Adrenal gland (tissue), 12 donors: ENCODE data around the gene NPBWR2. TPM values are rescaled to one million over a fixed set of nuclear protein-coding genes. Genes with fewer than 3 reads are reported as not detected.
A peak's percentile ranks its signal among the peaks of the same experiment; 100 is the strongest.

Experiments used
- DNase-seq, 7 donors: peaks; one replicate each; pipeline ENCODE4 v3.0.0-alpha.2; 2019 to 2020
- H3K27ac ChIP-seq, 5 donors: fragments of 200-600 bp; sonication (generic) in 4 of 5; 1 replicate in 3 of 5; 2 replicates in 2 of 5; pipeline versions ENCODE4 v1.5.1 to v1.8.0; 2016 to 2020; ENCODE audit warnings: mild to moderate bottlenecking in 1 of 5
- H3K27me3 ChIP-seq: fragments of 200-600 bp; 2 replicates; pipeline ENCODE4 v1.8.0; 2021
- H3K36me3 ChIP-seq, 2 donors: fragments of 200-600 bp; replicated peaks in 1 of 2; 1 replicate in 1 of 2; 2 replicates in 1 of 2; pipeline versions ENCODE4 v1.5.1 to v1.8.0; 2018 to 2022
- H3K4me1 ChIP-seq, 2 donors: fragments of 200-600 bp; replicated peaks in 1 of 2; 1 replicate in 1 of 2; 2 replicates in 1 of 2; pipeline versions ENCODE4 v1.5.1 to v1.8.0; 2018 to 2021
- H3K4me3 ChIP-seq, 4 donors: fragments of 200-600 bp; sonication (generic) in 3 of 4; one replicate each; pipeline ENCODE4 v1.5.1; 2016 to 2018
- H3K9me3 ChIP-seq, 3 donors: fragments of 200-600 bp; sonication (generic) in 1 of 3; replicated peaks in 1 of 3; 1 replicate in 2 of 3; 2 replicates in 1 of 3; pipeline versions ENCODE4 v1.5.1 to v1.8.0; 2016 to 2021
- CTCF ChIP-seq, 6 experiments: fragments of 450-650 bp in 4 of 6; fragments of 200-600 bp in 2 of 6; sonication (generic) in 1 of 6; IDR thresholded peaks; 1 replicate in 5 of 6; 2 replicates in 1 of 6; pipeline versions ENCODE4 v1.5.1 to v1.8.0; 2016 to 2021; ENCODE audit warnings: antibody characterized with exemption in 6 of 6, mild to moderate bottlenecking in 2 of 6, moderate library complexity in 1 of 6
- POLR2A ChIP-seq, 2 donors: fragments of 450-650 bp; IDR thresholded peaks; one replicate each; pipeline ENCODE4 v1.6.1; 2017; ENCODE audit warnings: antibody characterized with exemption in 2 of 2, mild to moderate bottlenecking in 2 of 2, moderate library complexity in 1 of 2
- WGBS, 4 donors: extraction: QIAGEN DNeasy Blood & Tissue Kit in 2 of 4; methylation state at CpG; one replicate each; pipeline versions ENCODE4 v1.1.5 to v1.1.7; 2013 to 2017; 5-methylcytosine and 5-hydroxymethylcytosine counted together
- intact Hi-C, 2 donors: fragments of 100-400 bp; cut with DNase I; formaldehyde crosslinking; loops; one replicate each; pipeline versions ENCODE4 v1.14.1 to v1.15.0; 2022 to 2023
- polyA plus RNA-seq, 3 donors: library from polyadenylated mRNA; stranded (reverse); fragments of 200-250 nt in 2 of 3; fragments of 350-450 nt in 1 of 3; fragmentation: Illumina TruSeq in 1 of 3; extraction: RNeasy Lipid Tissue Mini Kit (QIAGEN cat#74804) in 1 of 3; gene quantifications; one replicate each; pipeline ENCODE4 v1.2.3, GENCODE V29; 2013 to 2014
- total RNA-seq, 9 donors: library from RNA; depleted of rRNA in 4 of 9; stranded (reverse); fragments of >200 nt in 4 of 9; fragments of 120-200 nt in 1 of 9; fragmentation: NEBNext Ultra II Directional in 1 of 9; extraction: Animal tissue kit (Norgen Biotek cat#: 25700) in 1 of 9; gene quantifications; one replicate each; pipeline versions ENCODE4 v1.1.0 to v1.2.4, GENCODE V29; 2013 to 2023
- donor health status: healthy with polysubstance abuse.
- donor health status: Bipolar disorder and iron deficiency.
- donor health status: DM: yes; HTN: yes; CAD: no.
- donor health status: DM: no; HTN: no; CAD: no.
- donor health status: DM: no; HTN: no; CAD: no.
- donor health status: DM: yes; HTN: yes; CAD: no.

NPBWR2 gene
- total and polyA plus RNA-seq, 12 donors: 0.18 to 0.42 (median 0.33) TPM; not detected in 8

- 59 to 73% (median 65%) methylated on average over 2 to 6 of the region's 6 CpGs for WGBS, 4 donors
- Histone ChIP-seq H3K36me3 (no peaks in the 10 kb centered on the region), H3K27me3 (no peaks in the 10 kb centered on the region), H3K27ac (peak overlapping the region in 1 of 5 donors; percentile 69), H3K4me1 (no peaks in the 10 kb centered on the region), H3K4me3 (no peak overlapping the region), H3K9me3 (no peaks in the 10 kb centered on the region)
- DNase-seq: peak in 2 of 7 donors; percentile 1 to 3
- intact Hi-C loops: loop anchor here (5.0 to 10.0 kb wide), 2 partner anchors 66 to 79 kb away; partner anchors contain the start of genes C20orf204 (in 1 of the 2) and SOX18 (in 1 of the 2)
- TF ChIP-seq CTCF (IDR thresholded peaks at IDR 0.05): no peak
- TF ChIP-seq POLR2A (IDR thresholded peaks at IDR 0.05): no peak
Measured at GRCh38 chr20:64113444-64113775, 6.0 kb upstream of the NPBWR2 start.

- intact Hi-C loops: loop anchor here (5.0 to 10.0 kb wide), 2 partner anchors 66 to 78 kb away; partner anchors contain the start of genes C20orf204 (in 1 of the 2) and SOX18 (in 1 of the 2)
- no peaks in the 10 kb centered on the region for H3K27me3 ChIP-seq
- no peak overlapping the region for H3K4me3 ChIP-seq
- TF ChIP-seq CTCF (IDR thresholded peaks at IDR 0.05): no peak
- TF ChIP-seq POLR2A (IDR thresholded peaks at IDR 0.05): no peak
- DNase-seq: peak in 4 of 7 donors; percentile 2 to 37 (median 8)
- H3K27ac ChIP-seq: peak overlapping the region in 1 of 5 donors; percentile 69
- no peaks in the 10 kb centered on the region for H3K9me3 ChIP-seq
- H3K4me1 ChIP-seq: no peaks in the 10 kb centered on the region
- no peaks in the 10 kb centered on the region for H3K36me3 ChIP-seq
- 75 to 82% (median 81%) methylated on average over 10 to 18 of the region's 18 CpGs for WGBS, 4 donors
Measured at GRCh38 chr20:64112691-64113443, 5.5 kb upstream of the NPBWR2 start.

- H3K4me3 ChIP-seq: no peak overlapping the region
- peak in 4 of 7 donors; percentile 4 to 65 (median 8) for DNase-seq
- H3K4me1 ChIP-seq: no peaks in the 10 kb centered on the region
- H3K9me3 ChIP-seq: no peaks in the 10 kb centered on the region
- TF ChIP-seq POLR2A (IDR thresholded peaks at IDR 0.05): no peak
- TF ChIP-seq CTCF (IDR thresholded peaks at IDR 0.05): no peak
- WGBS, 4 donors: 69 to 79% (median 76%) methylated on average over 15 to 19 of the region's 19 CpGs
- no peaks in the 10 kb centered on the region for H3K27me3 ChIP-seq
- H3K36me3 ChIP-seq: no peaks in the 10 kb centered on the region
- H3K27ac ChIP-seq: peak overlapping the region in 1 of 5 donors; percentile 69
- intact Hi-C loops: loop anchor here (5.0 to 10.0 kb wide), 2 partner anchors 65 to 77 kb away; partner anchors contain the start of genes C20orf204 (in 1 of the 2) and SOX18 (in 1 of the 2)
Measured at GRCh38 chr20:64111841-64112641, 4.7 kb upstream of the NPBWR2 start.
